HepG2 (cell line): ENCODE data around the gene PPP1R9B. TPM values are rescaled to one million over a fixed set of nuclear protein-coding genes. Genes with fewer than 3 reads are reported as not detected.

ENCODE experiments used
- ARID4A ChIP-seq: sonication (generic); formaldehyde crosslinking; IDR thresholded peaks from 2 replicates; pipeline ENCODE4 v1.5.0; 2020; ENCODE audit warnings: mild to moderate bottlenecking, missing genetic modification reagents, borderline replicate concordance
- ARNT2 ChIP-seq: sonication (generic); formaldehyde crosslinking; IDR thresholded peaks from 2 replicates; pipeline ENCODE4 v1.8.0; 2022; ENCODE audit warnings: mild to moderate bottlenecking, low read depth, missing genetic modification reagents, moderate library complexity
- ELF1 ChIP-seq: sonication (generic); formaldehyde crosslinking; IDR thresholded peaks from 2 replicates; pipeline ENCODE4 v1.4.0; 2020; ENCODE audit warnings: missing genetic modification reagents
- RAD51 ChIP-seq: fragments of 450-650 bp; IDR thresholded peaks from 2 replicates; pipeline ENCODE4 v1.6.1; 2016; ENCODE audit warnings: borderline replicate concordance
- SUZ12 ChIP-seq: fragments of 150-350 bp; IDR thresholded peaks from 2 replicates; pipeline ENCODE4 v1.6.1; 2014; ENCODE audit warnings: low read depth, low read length
- ZFP91 ChIP-seq: sonication (generic); formaldehyde crosslinking; IDR thresholded peaks from 2 replicates; pipeline ENCODE4 v1.9.0; 2022; ENCODE audit warnings: missing genetic modification reagents, mild to moderate bottlenecking, borderline replicate concordance
- ZNF432 ChIP-seq: sonication (generic); formaldehyde crosslinking; IDR thresholded peaks from 2 replicates; pipeline ENCODE4 v1.5.0; 2020; ENCODE audit warnings: missing genetic modification reagents, mild to moderate bottlenecking, borderline replicate concordance
- ZNF646 ChIP-seq: sonication (generic); formaldehyde crosslinking; IDR thresholded peaks from 2 replicates; pipeline ENCODE4 v1.9.0; 2021; ENCODE audit warnings: mild to moderate bottlenecking, missing genetic modification reagents
- ZNF687 ChIP-seq: sonication (generic); formaldehyde crosslinking; IDR thresholded peaks from 2 replicates; pipeline ENCODE4 v1.5.1; 2020; ENCODE audit warnings: mild to moderate bottlenecking, missing genetic modification reagents, moderate library complexity
- ZNF878 ChIP-seq: sonication (generic); formaldehyde crosslinking; IDR thresholded peaks from 2 replicates; pipeline ENCODE4 v1.8.1; 2023; ENCODE audit warnings: mild to moderate bottlenecking, missing genetic modification reagents, moderate library complexity
- polyA plus RNA-seq, 8 experiments: library from polyadenylated mRNA; depleted of rRNA in 3 of 8; stranded (reverse) in 7 of 8; unstranded in 1 of 8; fragments of >200 nt; fragmentation: Illumina TruSeq in 4 of 8; extraction: Trizol in 4 of 8; gene quantifications; 2 replicates each; pipeline versions ENCODE4 v1.2.1 to v1.2.3, GENCODE V29; 2011 to 2016; ENCODE audit warnings: low read depth in 4 of 8, missing spikeins in 1 of 8, mixed read lengths in 1 of 8; ENCODE audit not compliant: insufficient read depth in 1 of 8
- total RNA-seq, 5 experiments: library from RNA; depleted of rRNA; stranded (reverse); fragments of >200 nt; fragmentation: Illumina TruSeq; extraction: Trizol; gene quantifications; 2 replicates each; pipeline ENCODE4 v1.2.3, GENCODE V29; 2016; ENCODE audit warnings: low read depth in 1 of 5

Gene PPP1R9B
- total and polyA plus RNA-seq, 2 of the 13 experiments (the other 11 are each of a cell fraction or from before 2014, with no cell fraction given): 9.4 to 15.8 TPM

- TF ChIP-seq ZNF646 (CRISPR knock-in tag) (peak; percentile 78), ZNF878 (no peak), ELF1 (no peak), RAD51 (no peak), ARNT2 (CRISPR knock-in tag) (no peak), ZNF432 (CRISPR knock-in tag) (no peak), SUZ12 (0 out of 2 replicates have a peak, but pooled peaks have one; percentile 6), ZNF687 (0 out of 2 replicates have a peak, but pooled peaks have one; percentile 18), ARID4A (CRISPR knock-in tag) (peak; percentile 34; the same call in 1 of the 2 replicates), ZFP91 (CRISPR knock-in tag) (peak; percentile 17; the same call in 1 of the 2 replicates)
These were observed 18.8 kb upstream of the PPP1R9B start (continued) for GRCh38 chr17:50169121-50169764.
